ENCODE results near the gene PKD1.
"Not testable (repeated sequence)": the region's sequence is repeated elsewhere in the genome, so short reads cannot be mapped to it uniquely, and the experiment has no call there.

DNA sequence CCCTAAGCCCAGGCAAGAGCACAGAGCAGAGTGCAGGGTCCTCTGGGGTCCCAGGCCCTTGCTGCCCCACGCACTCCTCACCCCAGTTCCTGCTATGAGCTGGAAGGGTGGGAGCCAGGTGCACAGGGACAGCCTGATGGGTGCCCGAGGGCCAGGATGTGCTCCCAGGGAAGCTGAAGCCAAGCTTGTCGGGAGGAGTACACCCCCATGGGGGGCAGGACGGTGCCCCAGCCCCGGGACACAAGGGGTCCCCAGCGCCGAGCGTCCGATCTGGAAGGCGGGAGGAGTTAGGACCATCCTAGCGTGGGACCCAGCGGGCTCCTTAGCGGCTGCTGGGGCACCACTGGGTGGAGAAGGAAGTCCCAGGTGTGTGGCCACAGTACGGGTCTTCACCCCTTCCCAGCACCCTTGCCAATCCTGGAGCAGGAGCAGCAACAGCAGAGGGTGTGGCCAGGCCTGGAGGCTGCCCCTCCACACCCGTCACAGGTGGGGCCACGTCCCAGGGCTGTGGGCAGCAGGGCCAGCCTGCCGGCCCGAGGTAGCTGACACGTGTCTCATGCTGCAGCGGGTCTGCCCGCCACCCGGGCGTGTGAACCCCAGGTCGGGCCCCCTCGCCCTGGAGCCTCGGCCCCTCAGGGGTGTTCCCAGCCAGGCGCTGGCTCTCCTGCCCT, 11.9 kb downstream of the PKD1 start:
- TF ChIP-seq POLR2A (IDR thresholded peaks at IDR 0.05; ENCODE audit: low read length); GATA1 (IDR thresholded peaks at IDR 0.05; ENCODE audit: low read depth, low read length): not testable (repeated sequence)
